ENCODE data around the gene MEIKIN. TPM values are rescaled to one million over a fixed set of nuclear protein-coding genes. Genes with fewer than 3 reads are reported as not detected.

The MEIKIN gene
- total and polyA plus RNA-seq, 2 of the 13 experiments (the other 11 are each of a cell fraction or from before 2014, with no cell fraction given) = not detected

DNA sequence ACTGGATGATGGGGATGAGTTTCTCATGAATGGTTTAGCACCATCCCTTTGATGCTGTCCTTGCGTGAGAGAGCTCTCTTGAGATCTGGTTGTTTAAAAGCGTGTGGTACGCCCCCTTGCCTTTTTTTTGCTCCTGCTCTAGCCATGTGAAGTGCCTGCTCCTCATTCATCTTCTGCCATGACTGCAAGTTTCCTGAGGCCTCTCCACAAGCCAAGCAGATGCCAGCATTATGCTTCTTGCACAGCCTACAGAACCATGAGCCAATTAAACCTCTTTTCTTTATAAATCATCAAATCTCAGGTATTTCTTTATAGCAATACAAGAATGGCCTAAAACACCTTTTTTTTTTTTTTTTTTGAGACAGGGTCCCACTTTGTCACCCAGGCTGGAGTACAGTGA, 181.5 kb downstream of the MEIKIN start (continued):
- TF ChIP-seq, protein P1, sequence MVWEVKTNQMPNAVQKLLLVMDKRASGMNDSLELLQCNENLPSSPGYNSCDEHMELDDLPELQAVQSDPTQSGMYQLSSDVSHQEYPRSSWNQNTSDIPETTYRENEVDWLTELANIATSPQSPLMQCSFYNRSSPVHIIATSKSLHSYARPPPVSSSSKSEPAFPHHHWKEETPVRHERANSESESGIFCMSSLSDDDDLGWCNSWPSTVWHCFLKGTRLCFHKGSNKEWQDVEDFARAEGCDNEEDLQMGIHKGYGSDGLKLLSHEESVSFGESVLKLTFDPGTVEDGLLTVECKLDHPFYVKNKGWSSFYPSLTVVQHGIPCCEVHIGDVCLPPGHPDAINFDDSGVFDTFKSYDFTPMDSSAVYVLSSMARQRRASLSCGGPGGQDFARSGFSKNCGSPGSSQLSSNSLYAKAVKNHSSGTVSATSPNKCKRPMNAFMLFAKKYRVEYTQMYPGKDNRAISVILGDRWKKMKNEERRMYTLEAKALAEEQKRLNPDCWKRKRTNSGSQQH (CRISPR knock-in tag; IDR thresholded peaks at IDR 0.05; ENCODE audit: low read depth) = no peak
- TF ChIP-seq ZNF256 (CRISPR knock-in tag; conservative IDR thresholded peaks at IDR 0.05) (no peak), HOMEZ (CRISPR knock-in tag; IDR thresholded peaks at IDR 0.05; ENCODE audit: low read depth) (no peak), PATZ1 (CRISPR knock-in tag; IDR thresholded peaks at IDR 0.05) (no peak), YEATS4 (CRISPR knock-in tag; IDR thresholded peaks at IDR 0.05; ENCODE audit: borderline replicate concordance) (no peak), ZSCAN12 (CRISPR knock-in tag; IDR thresholded peaks at IDR 0.05) (no peak), RARA (CRISPR knock-in tag; IDR thresholded peaks at IDR 0.05) (no peak), RBAK (CRISPR knock-in tag; IDR thresholded peaks at IDR 0.05) (no peak)
- TF ChIP-seq, protein P2, sequence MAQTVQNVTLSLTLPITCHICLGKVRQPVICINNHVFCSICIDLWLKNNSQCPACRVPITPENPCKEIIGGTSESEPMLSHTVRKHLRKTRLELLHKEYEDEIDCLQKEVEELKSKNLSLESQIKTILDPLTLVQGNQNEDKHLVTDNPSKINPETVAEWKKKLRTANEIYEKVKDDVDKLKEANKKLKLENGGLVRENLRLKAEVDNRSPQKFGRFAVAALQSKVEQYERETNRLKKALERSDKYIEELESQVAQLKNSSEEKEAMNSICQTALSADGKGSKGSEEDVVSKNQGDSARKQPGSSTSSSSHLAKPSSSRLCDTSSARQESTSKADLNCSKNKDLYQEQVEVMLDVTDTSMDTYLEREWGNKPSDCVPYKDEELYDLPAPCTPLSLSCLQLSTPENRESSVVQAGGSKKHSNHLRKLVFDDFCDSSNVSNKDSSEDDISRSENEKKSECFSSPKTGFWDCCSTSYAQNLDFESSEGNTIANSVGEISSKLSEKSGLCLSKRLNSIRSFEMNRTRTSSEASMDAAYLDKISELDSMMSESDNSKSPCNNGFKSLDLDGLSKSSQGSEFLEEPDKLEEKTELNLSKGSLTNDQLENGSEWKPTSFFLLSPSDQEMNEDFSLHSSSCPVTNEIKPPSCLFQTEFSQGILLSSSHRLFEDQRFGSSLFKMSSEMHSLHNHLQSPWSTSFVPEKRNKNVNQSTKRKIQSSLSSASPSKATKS (CRISPR knock-in tag; IDR thresholded peaks at IDR 0.05) = no peak
